Stimulated activated CD8-positive, alpha-beta memory T cell treated with anti-CD3 and anti-CD28 coated beads, Interleukin-15, amount 100 ng/mL, for 24 hours (primary cell): ENCODE data around the gene NEK1.
"Not testable (repeated sequence)": the region's sequence is repeated elsewhere in the genome, so short reads cannot be mapped to it uniquely, and the experiment has no call there.

Source experiments
- DNase-seq: peaks from one replicate; pipeline ENCODE4 v3.0.0-alpha.2; 2020; ENCODE audit warnings: low read depth

The NEK1 gene

DNA sequence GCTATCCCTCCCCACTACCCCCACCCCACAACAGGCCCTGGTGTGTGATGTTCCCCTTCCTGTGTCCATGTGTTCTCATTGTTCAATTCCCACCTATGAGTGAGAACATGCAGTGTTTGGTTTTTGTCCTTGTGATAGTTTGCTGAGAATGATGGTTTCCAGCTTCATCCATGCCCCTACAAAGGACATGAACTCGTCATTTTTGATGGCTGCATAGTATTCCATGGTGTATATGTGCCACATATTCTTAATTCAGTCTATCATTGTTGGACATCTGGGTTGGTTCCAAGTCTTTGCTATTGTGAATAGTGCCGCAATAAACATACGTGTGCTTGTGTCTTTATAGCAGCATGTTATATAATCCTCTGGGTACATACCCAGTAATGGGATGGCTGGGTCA is 118.1 kb downstream of the NEK1 start:
- not testable (repeated sequence) for DNase-seq

DNA sequence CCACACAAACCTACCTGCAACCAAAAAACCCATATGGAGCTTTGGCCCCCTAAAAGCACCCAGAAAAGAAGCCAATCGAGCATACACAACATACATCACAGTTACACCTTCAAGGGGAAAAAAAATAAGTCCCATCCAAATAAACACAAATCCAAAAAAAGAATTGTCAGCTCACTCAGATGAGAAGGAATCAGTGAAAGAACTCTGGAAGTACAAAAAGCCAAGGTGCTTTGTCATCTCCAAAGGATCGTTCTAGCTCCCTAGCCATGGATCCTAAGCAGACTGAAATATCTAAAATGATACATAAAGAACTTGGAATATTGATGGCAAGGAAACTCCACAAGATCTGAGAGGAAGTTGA is 119.2 kb downstream of the NEK1 start:
- no peak for DNase-seq

DNA sequence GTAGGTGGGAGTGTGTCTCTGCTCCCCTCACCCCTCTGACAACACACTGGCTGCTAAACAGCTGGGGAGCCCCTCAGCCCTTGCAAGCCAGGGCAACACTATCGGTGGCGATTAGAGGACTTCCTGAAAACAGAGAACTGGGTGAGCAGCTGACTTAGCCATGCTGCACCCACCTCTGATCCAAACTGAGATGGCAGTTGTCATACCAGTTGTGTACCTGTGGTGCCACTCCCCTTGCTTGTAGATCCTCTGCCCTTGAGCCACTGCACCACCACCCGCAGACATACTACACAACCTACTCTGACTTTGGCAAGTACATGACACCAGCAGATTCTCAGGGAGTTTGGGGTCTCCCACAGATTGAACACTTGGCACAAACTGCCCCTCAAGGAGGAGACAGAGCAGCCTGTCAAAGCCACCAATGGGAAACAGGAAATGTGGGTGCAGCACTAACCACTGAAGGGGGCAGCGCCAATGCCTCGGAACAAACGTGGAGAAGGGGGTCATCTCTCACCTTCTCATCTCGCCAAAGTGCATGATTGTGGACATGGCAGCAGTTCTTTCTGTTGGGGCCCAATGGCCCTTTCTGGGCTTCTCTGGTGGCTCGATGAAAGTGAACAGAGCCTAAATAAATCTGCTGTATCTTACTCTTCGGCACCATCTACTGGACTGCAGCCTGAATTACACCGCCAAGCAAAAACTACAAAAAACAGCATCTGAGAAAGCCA is 119.8 kb downstream of the NEK1 start:
- no peak for DNase-seq

DNA sequence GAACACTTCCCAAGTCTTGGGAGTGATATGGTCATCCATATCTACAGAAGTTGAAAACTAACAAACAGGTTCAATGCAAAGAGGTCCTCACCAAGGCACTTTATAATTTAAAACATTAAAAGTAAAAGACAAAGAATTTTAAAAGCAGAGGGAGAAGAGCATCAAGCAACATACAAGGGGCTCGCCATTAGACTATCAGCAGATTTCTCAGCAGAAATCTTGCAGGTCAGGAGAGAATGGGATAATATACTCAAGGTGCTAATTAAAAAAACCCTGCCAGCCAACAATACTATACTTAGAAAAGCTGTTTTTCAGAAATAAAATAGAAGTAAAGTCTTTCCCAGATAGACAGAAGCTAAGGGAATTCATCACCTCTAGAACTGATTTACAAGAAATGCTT is 121.2 kb downstream of the NEK1 start:
- no peak for DNase-seq

DNA sequence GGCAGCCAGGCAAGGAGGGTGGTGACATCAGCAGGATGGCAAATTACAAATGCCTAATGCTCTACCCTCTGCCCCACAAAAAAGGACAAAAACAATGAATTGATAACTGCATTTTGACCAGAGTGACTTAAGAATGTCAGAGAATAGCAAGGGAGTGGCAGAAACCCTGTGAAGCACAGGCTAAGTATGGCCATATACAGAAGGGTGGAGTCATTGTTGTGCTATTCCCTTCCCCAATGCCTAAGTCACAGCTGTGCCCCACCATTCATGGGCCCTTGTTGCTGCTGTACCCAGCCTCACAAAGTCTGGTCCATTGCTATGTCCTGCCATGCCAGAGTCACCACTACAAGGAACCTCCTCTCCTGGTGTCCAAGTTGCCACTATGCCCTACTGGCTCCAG is 123.1 kb downstream of the NEK1 start:
- DNase-seq, result no peak

DNA sequence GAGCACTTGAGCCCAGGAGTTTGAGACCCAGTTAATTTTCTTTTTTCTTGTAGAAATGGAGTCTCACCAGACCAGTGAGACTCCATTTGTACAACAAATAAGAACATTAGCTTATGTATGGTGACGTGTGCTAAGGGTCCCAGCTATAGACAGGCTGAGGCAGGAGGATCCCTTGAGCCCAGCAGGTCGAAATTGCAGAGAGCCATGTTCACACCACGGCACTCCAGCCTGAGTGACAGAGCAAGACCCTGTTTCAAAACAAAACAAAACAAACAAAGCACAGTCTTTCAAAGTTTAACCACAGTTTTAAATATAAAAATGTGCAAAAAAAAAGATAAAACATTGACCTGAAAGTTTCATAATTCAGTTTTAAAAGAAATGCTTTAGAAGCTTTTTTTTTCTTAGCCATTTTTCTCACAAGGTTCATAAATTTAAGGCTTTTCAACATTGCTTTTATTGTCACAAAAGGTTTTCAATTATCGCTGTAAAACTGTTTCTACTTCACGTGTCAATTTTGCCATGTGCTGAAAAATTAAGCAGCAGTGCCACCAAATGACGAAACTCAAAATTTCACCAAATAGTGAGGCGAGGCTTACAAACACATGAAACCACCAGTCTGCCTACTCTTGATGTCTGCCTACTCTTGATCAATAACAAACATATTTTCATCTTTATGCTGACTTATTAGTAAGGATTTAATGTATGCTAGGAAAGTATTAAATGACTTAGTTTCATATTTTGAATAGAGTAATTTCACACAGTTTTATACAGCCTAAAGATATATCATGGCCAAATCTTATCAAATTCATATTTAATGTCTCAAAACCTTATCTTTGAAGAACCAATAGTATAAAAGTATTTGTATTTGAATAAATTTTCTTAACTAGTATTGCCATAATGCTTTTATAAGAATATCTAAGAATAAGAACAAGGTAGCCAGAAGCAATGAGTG is 126.3 kb downstream of the NEK1 start:
- DNase-seq, result no peak

DNA sequence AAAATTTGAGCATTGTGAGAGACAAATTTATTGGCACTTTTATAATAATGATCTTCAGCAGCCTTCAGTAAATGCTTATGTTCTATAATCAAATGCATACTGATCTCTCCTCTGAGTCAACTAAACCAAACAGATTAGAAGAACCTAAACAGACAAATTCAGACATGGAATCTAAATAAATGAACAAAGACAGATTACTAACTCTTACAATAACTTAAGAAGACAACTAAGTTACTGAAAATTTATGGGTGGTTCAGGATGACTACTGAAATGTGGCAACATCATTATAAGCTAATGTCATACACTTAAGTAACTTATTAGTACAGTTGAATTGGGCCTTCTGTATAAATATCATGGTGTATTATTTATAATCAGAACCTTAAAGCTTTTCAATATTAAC is 127.3 kb downstream of the NEK1 start:
- no peak for DNase-seq

DNA sequence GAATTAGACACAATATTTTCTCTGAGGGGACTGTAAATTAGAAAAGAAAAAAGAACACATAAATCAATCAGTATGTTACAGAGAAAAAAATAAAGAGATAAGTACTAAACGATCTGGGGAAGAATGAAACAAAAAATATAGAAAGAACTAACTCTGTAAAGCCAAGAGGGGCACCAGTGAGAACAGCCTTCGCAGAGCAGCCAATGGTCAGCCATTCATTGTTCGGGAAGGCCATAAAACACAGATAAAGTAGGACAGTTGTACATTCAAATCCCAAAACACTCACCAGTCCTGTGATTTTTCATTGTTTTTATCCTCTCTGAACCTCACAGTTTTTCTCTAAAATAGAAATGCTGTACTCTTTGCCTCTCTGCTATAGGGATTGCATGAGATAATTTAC is 127.9 kb downstream of the NEK1 start:
- no peak for DNase-seq

DNA sequence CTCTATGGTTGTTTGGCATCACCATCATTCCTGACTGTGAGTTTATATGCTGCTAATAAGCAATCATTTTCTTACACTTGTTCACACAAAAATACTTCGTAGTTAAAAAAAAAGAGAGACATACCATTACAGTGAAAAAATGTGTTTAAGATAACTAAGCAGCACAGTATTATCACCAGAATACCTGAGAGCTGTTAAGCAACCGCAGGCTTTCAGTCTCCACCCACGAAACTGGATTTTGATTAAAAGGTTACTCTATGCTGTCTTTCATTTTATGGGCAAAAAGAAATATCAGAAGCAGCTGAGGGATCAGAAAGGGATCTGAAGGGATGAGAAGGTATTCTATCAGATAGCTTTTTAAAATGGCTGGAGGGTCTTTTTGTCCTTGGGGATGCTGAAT is 148.3 kb downstream of the NEK1 start:
- DNase-seq, result no peak

DNA sequence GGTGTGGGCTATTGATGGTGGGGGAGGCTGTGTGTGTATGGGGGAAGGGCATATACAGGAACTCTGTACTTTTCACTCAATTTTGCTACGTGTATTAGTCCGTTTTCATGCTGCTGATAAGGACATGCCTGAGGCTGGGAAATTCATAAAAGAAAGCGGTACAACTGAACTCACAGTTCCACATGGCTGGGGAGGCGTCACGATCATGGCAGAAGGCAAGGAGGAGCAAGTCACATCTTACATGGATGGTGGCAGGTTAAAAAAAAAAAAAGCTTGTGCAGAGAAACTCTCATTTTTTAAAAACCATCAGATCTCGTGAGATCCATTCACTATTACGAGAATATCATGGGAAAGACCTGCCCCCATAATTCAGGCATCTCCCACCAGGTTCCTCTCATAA is 152.3 kb downstream of the NEK1 start:
- DNase-seq, result no peak

DNA sequence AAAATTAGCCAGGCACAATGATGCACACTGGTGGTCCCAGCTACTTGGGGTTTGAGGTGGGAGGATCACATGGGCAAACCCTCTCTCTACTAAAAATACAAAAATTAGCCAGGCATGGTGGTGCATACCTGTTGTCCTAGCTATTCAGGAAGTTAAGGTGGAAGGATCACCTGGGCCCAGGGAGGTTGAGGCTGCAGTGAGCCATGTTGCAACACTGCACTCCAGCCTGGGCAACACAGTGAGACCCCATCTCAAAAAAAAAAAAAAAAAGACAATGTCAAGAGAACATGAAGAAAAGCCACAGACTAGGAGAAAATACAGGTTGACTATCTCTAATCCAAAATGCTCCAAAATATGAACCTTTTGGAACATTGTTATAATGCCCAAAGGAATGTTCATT is 153.8 kb downstream of the NEK1 start:
- DNase-seq, result no peak

DNA sequence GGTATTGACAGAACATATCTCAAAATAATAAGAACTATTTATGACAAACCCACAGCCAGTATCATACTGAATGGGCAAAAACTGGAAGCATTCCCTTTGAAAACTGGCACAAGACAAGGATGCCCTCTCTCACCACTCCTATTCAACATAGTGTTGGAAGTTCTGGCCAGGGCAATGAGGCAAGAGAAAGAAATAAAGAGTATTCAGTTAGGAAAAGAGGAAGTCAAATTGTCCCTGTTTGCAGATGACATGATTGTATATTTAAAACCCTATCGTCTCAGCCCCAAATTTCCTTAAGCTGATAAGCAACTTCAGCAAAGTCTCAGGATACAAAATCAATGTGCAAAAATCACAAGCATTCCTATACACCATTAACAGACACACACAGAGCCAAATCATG is 159.7 kb downstream of the NEK1 start:
- not testable (repeated sequence) for DNase-seq

DNA sequence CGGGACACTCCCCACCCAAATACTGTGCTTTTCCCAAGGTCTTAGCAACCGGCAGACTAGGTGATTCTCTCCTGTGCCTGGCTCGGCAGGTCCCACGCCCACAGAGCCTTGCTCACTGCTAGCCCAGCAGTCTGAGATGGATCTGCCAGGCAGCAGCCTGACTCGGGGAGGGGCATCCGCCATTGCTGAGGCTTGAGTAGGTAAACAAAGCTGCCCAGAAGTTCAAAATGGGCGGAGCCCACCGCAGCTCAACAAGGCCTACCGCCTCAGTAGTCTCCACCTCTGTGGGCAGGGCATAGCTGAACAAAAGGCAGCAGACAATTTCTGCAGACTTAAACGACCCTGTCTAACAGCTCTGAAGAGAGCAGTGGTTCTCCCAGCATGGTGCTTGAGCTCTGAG is 163.4 kb downstream of the NEK1 start:
- not testable (repeated sequence) for DNase-seq

DNA sequence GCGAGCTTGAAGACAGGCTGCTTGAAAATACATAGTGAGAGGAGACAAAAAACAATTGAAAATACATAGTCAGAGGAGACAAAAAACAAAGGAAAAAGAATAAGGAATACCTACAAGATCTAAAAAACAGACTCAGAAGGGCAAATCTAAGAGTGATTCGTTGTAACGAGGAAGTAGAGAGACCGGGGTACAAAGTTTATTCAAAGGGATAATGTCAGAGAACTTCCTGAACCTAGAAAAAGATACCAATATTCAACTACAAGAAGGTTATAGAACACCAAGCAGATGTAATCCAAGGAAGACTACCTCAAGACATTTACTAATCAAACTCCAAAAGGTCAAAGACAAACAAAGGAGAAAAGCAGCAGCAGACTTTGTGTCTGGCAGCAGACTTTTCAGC is 165.6 kb downstream of the NEK1 start:
- no peak for DNase-seq

DNA sequence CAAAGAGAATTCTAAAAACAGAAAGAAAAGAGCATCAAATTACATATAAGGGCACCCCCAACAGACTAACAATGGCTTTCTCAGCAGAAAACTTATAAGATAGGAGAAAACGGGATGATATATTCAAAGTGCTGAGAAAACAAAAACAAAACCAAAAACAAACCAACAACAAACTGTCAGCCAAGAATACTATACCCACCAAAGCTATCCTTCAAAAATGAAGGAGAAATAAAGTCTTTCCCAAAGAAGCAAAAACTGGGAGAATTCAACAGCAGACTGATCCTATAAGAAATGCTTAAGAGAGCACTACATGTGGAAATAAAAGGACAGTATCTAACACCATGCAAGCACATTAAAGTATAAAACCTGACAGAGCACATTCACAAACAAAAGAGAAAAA is 168.6 kb downstream of the NEK1 start:
- no peak for DNase-seq

DNA sequence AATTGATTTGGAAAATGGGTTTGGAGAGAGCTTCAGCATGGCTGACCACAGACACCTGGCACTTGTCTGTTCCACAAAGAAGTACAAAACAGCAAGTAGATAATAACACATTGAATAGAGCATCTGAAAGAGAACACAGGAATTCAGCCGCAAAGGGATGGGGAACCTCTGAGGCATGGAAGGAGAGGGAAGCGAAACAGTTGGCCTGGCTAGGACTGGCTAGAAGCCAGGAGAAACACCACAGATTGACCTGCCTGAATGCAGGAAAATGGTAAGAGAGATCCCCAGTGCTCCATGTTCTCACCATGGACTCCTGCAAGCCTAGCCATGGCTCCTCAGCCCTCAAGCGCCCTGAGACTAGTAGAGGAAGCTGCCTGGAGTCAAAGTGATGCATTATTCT is 171.9 kb downstream of the NEK1 start:
- no peak for DNase-seq

DNA sequence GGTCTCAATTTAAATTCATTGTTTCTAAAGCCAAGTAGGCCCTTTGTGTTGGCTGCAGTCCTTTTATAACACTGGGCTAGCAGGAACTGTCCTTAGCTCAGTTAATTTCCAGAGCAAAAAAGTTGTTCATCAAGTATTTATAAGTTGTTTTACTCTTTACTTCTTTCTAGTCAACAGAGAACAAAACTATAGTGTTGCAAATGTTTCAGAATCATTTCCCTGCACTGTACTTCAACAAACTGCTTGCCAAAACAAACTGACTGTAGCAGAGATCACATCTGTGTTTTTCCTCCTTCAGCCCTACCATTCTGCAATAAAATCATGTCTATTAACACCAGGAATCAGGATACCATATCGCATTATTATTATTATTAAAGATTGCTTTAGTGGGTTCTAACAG is 173.1 kb downstream of the NEK1 start:
- no peak for DNase-seq

DNA sequence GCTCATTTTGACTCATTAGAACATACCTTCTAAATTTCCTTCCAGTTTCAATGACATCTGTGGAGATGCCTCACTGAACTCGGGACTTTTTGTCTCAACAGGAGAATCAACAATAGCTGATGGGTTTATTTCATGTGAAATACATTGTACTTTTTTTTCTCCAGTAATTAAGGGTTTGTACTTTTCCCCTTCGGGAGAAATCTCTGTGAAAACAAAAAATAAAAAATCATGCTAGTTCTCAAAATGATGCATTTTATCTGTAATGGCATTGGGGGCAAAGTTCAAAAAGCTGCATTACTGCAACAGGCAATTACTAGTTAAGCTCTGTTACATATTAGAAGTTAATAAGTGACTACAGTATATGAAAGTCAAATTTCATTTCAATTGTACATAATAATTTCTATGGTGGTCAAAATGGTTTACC is 174.3 kb downstream of the NEK1 start:
- no peak for DNase-seq

DNA sequence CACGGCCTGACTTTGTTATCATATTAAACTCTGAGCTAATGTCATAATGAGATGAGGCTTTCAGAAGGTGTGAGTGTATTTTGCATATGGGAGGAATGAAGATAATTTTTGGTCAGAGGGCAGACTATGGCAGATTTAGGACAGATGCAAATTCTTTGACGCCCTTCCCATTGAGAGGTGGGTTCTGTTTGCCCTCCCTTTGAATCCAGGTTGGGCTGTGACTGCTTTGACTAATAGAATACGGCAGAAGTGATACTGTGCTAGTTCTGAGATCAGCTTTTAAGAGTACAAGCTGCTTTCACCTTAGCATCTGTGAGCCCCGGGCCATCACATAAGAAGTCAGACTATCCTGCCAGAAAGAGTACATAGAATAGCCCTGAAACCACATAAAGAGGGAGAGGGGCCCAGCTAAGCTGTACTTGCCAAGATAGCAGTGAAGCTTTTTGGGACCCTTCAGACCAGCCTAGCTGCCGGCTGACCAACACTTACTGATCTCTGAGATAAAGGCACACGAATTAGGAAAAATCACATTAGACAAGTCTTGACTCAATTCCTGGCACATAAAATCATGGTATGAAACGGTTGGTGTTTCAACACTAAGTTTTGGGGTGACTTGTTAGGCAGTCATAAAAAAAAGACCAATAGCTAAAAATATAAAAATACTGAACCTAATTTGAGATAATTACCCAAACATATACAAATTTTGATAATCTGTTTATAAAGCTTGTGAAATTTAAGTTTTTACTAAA is 174.9 kb downstream of the NEK1 start:
- no peak for DNase-seq

DNA sequence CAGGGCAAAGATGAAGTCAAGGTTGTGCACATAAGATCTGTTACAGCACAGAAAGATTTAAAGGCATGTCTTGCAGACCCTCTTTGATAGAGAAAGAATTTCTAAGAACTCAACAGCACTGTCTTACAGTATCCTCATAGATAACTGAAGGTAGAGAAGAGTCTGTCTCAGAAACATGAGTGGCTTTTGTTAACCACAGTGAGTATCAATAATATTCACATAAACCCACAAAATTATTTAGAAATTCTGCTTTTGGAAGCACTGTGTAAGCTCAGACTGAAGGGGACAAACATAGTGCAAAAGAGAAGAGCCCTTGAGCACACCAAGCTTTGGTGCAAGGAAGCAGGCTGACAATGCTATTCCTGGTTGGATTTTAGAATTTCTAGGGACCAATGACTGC is 175.6 kb downstream of the NEK1 start:
- no peak for DNase-seq

DNA sequence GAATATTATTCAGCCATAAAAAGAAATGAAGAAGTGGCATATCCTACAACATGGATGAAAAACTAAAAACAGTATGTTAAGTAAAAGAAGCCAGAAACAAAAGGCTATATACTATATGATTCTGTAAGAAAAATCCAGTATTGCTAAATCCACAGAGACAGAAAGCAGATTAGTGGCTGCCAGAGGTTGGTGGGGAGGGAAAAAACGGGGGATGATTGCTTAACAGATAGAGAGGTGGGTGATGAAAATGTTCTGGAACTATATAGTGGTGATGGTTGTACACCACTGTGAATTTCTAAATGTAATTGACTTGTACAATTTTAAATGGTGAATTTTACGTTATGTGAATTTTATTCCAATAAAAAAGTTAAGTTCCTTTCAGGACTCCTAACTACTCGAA is 184.0 kb downstream of the NEK1 start:
- DNase-seq, result no peak

DNA sequence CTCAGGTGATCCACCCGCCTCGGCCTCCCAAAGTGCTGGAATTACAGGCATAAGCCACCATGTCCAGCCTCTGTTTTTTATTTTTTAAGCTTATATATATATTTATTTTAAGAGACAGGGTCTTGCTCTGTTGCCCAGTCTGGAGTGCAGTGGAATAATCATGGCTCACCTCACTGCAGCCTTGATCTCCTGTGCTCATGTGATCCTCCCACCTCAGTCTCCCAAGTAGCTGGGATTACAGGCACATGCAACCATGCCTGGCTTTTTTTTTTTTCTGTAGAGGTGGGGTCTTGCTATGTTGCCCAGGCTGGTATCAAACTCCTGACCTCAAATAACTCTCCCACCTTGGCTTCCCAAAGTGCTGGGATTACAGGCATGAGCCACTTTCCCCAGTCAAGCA is 184.7 kb downstream of the NEK1 start:
- DNase-seq, result not testable (repeated sequence)

DNA sequence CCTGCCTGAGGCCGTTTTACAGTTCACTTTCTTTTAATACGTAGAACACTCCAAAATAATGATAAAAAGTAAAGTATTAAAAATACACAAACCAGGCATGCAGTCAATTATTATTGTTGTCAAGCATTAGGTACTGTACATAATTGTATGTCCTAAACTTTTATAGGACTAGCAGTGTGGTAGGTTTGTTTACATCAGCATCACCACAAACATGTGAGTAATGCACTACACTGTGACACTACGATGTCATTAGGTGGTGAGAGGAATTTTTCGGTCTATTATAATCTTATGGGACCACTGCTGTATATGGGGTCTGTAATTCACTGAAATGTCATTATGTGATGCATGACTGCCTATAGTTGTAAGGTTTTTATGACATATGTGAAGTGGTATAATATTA is 192.1 kb downstream of the NEK1 start:
- no peak for DNase-seq
